MCF 10A (cell line): ENCODE data around the gene FREM1. TPM values are rescaled to one million over a fixed set of nuclear protein-coding genes. Genes with fewer than 3 reads are reported as not detected.

Experiments used
- BruUV-seq: library from RNA; stranded (reverse); fragments of 400-500 nt; replicated peaks from 2 replicates; lab custom pipeline; 2021; lab: Mats Ljungman, UMichigan
- CTCF ChIA-PET: fragments of 300-600 bp; sonication (Branson Sonifier 250); formaldehyde crosslinking; extraction: SDS; loops from one replicate; lab custom pipeline; 2021; ENCODE audit warnings: antibody characterized with exemption, inconsistent platforms; lab: Yijun Ruan, JAX
- POLR2A ChIA-PET: fragments of 300-600, 350-650 bp; sonication (Branson Sonifier 250); formaldehyde crosslinking; extraction: SDS; loops from one replicate; lab custom pipeline; 2020; ENCODE audit warnings: antibody characterized with exemption, inconsistent platforms; lab: Yijun Ruan, JAX
- DNase-seq: peaks from one replicate; pipeline ENCODE4 v3.0.0-alpha.2; 2018; ENCODE audit not compliant: unreplicated experiment
- H3K27ac Mint-ChIP-seq: one replicate; pipeline ENCODE4 v1.8.0; 2022; ENCODE audit warnings: mild to moderate bottlenecking, low read depth, mixed read lengths; ENCODE audit not compliant: unreplicated experiment
- H3K27me3 Mint-ChIP-seq: one replicate; pipeline ENCODE4 v1.8.0; 2022; ENCODE audit warnings: mixed read lengths; ENCODE audit not compliant: insufficient read depth, unreplicated experiment
- H3K36me3 Mint-ChIP-seq: one replicate; pipeline ENCODE4 v1.8.0; 2022; ENCODE audit warnings: mild to moderate bottlenecking, moderate library complexity, mixed read lengths; ENCODE audit not compliant: insufficient read depth, unreplicated experiment
- H3K4me1 Mint-ChIP-seq: one replicate; pipeline ENCODE4 v1.8.0; 2022; ENCODE audit warnings: mixed read lengths; ENCODE audit not compliant: insufficient read depth, unreplicated experiment
- H3K4me3 Mint-ChIP-seq: one replicate; pipeline ENCODE4 v1.8.0; 2022; ENCODE audit warnings: mild to moderate bottlenecking, moderate library complexity, mixed read lengths; ENCODE audit not compliant: unreplicated experiment
- H3K9me3 Mint-ChIP-seq: one replicate; pipeline ENCODE4 v1.8.0; 2022; ENCODE audit warnings: mixed read lengths; ENCODE audit not compliant: unreplicated experiment
- CTCF ChIP-seq: fragments of 200-600 bp; IDR thresholded peaks from one replicate; pipeline ENCODE4 v1.8.0; 2022; ENCODE audit warnings: antibody characterized with exemption, mild to moderate bottlenecking; ENCODE audit not compliant: unreplicated experiment
- intact Hi-C: fragments of 100-400 bp; cut with micrococcal nuclease; formaldehyde crosslinking; loops from 2 replicates; pipeline ENCODE4 v1.14.1; 2022
- total RNA-seq: library from RNA; stranded (reverse); gene quantifications from 2 replicates; pipeline ENCODE4 v1.2.3, GENCODE V29; 2022

FREM1 gene
- total RNA-seq, 1 experiment from 2014 or later, result not detected

- ChIA-PET CTCF (interaction anchor here (1.1 to 6.6 kb wide), 5 partner anchors 11 to 365 kb away, joined by 3 to 102 read pairs (median 10); no protein-coding TSS in a partner anchor), POLR2A (no interaction called here)
- H3K27me3 Mint-ChIP-seq, result peaks cover 45% of the 10 kb centered on the region
- H3K4me3 Mint-ChIP-seq, result no peak overlapping the region
- H3K27ac Mint-ChIP-seq, result no peak overlapping the region
- intact Hi-C loops, result no loop called here
- no peak for TF ChIP-seq CTCF
- H3K36me3 Mint-ChIP-seq, result no peaks in the 10 kb centered on the region
- H3K4me1 Mint-ChIP-seq, result no peaks in the 10 kb centered on the region
- no TSS peak for BruUV-seq
- no peak for DNase-seq
- no peaks in the 10 kb centered on the region for H3K9me3 Mint-ChIP-seq
Observed at GRCh38 chr9:14770592-14770991, 139.6 kb downstream of the FREM1 start.

- H3K27ac Mint-ChIP-seq, result no peak overlapping the region
- no TSS peak for BruUV-seq
- no peak overlapping the region for H3K4me3 Mint-ChIP-seq
- H3K4me1 Mint-ChIP-seq, result no peaks in the 10 kb centered on the region
- H3K36me3 Mint-ChIP-seq, result no peaks in the 10 kb centered on the region
- peaks cover 54% of the 10 kb centered on the region for H3K27me3 Mint-ChIP-seq
- CTCF ChIA-PET, result interaction anchor here (0.6 to 6.6 kb wide), 42 partner anchors 8 to 1735 kb away, joined by 3 to 102 read pairs (median 4); no protein-coding TSS in a partner anchor
- no peaks in the 10 kb centered on the region for H3K9me3 Mint-ChIP-seq
- peak; percentile 48 for DNase-seq
- POLR2A ChIA-PET, result no interaction called here
- intact Hi-C loops, result loop anchor here (2.0 kb wide), 1 partner anchor 1734 kb away; no protein-coding TSS in a partner anchor
- TF ChIP-seq CTCF, result peak; percentile 29
Observed at GRCh38 chr9:14769230-14769571, 141.0 kb downstream of the FREM1 start.

- Mint-ChIP-seq H3K36me3 (no peaks in the 10 kb centered on the region), H3K27me3 (peaks cover 59% of the 10 kb centered on the region), H3K27ac (peak overlapping the region; percentile 31), H3K4me3 (no peak overlapping the region), H3K4me1 (no peaks in the 10 kb centered on the region), H3K9me3 (no peaks in the 10 kb centered on the region)
- peak; percentile 67 for TF ChIP-seq CTCF
- no TSS peak for BruUV-seq
- ChIA-PET POLR2A (interaction anchor here (0.7 kb wide), 1 partner anchor 11 kb away, joined by 3 read pairs; no protein-coding TSS in a partner anchor), CTCF (interaction anchor here (0.5 to 6.6 kb wide), 44 partner anchors 9 to 1774 kb away, joined by 3 to 102 read pairs (median 4); no protein-coding TSS in a partner anchor)
- DNase-seq, result peak; percentile 61
- intact Hi-C loops, result loop anchor here (1.0 to 2.0 kb wide), 3 partner anchors 152 to 1734 kb away; no protein-coding TSS in a partner anchor
Observed at GRCh38 chr9:14768405-14769229, 141.6 kb downstream of the FREM1 start.

- no TSS peak for BruUV-seq
- Mint-ChIP-seq H3K9me3 (no peaks in the 10 kb centered on the region), H3K4me1 (no peaks in the 10 kb centered on the region), H3K27me3 (peaks cover 70% of the 10 kb centered on the region), H3K4me3 (no peak overlapping the region), H3K36me3 (no peaks in the 10 kb centered on the region), H3K27ac (no peak overlapping the region)
- DNase-seq, result no peak
- POLR2A ChIA-PET, result interaction anchor here (0.5 kb wide), 1 partner anchor 252 kb away, joined by 3 read pairs; no protein-coding TSS in a partner anchor
- no peak for TF ChIP-seq CTCF
- CTCF ChIA-PET, result interaction anchor here (0.5 to 6.6 kb wide), 17 partner anchors 9 to 1338 kb away, joined by 3 to 102 read pairs (median 3); no protein-coding TSS in a partner anchor
- intact Hi-C loops, result no loop called here
Observed at GRCh38 chr9:14766299-14766698, 143.9 kb downstream of the FREM1 start.
